Stimulated activated CD4-positive, alpha-beta T cell treated with anti-CD3 and anti-CD28 coated beads, Interleukin-4, amount 100 ng/mL, for 1 hour (primary cell): ENCODE measurements around the gene GPR155.

Experiments used
- DNase-seq: peaks from one replicate; pipeline ENCODE4 v3.0.0-alpha.2; 2020

The GPR155 gene

GRCh38 chr2:174486563-174487107 lies at the start of gene GPR155:
Gene GPR155 (minus strand): TSS chr2:174487029. CDS start chr2:174481956, 5,073 bp downstream.
- peak; percentile 50 for DNase-seq

GRCh38 chr2:174535757-174536703 lies 49.2 kb upstream of the GPR155 start:
- DNase-seq = no peak

- DNase-seq = no peak
These were observed 48.3 kb upstream of the GPR155 start for GRCh38 chr2:174535083-174535482.

- no peak for DNase-seq
These were observed 43.1 kb upstream of the GPR155 start for GRCh38 chr2:174529916-174530315.

GRCh38 chr2:174527959-174528358 lies 41.1 kb upstream of the GPR155 start:
- no peak for DNase-seq

- no peak for DNase-seq
These were observed 40.4 kb upstream of the GPR155 start for GRCh38 chr2:174527101-174527721.

- DNase-seq = no peak
These were observed 37.7 kb upstream of the GPR155 start for GRCh38 chr2:174524527-174524926.

GRCh38 chr2:174522553-174522952 lies 35.7 kb upstream of the GPR155 start:
- DNase-seq = no peak

- DNase-seq = no peak
These were observed 31.6 kb upstream of the GPR155 start for GRCh38 chr2:174518395-174518794.

- DNase-seq = no peak
These were observed 29.9 kb upstream of the GPR155 start for GRCh38 chr2:174516501-174517378.

- no peak for DNase-seq
These were observed 25.5 kb upstream of the GPR155 start for GRCh38 chr2:174512345-174512744.

- DNase-seq = no peak
These were observed 24.9 kb upstream of the GPR155 start for GRCh38 chr2:174511580-174512260.

- no peak for DNase-seq
These were observed 23.9 kb upstream of the GPR155 start for GRCh38 chr2:174510583-174511189.

GRCh38 chr2:174503161-174503809 lies 16.5 kb upstream of the GPR155 start:
- DNase-seq = no peak

- DNase-seq = no peak
These were observed 12.5 kb upstream of the GPR155 start for GRCh38 chr2:174499371-174499770.

GRCh38 chr2:174495365-174496012 lies 8.7 kb upstream of the GPR155 start:
- no peak for DNase-seq

GRCh38 chr2:174493549-174494331 lies 6.9 kb upstream of the GPR155 start:
- no peak for DNase-seq

- DNase-seq = peak; percentile 53
These were observed 6.2 kb upstream of the GPR155 start for GRCh38 chr2:174492963-174493431.

GRCh38 chr2:174491947-174492346 lies 5.1 kb upstream of the GPR155 start:
- no peak for DNase-seq

GRCh38 chr2:174490051-174490450 lies 3.2 kb upstream of the GPR155 start:
- no peak for DNase-seq
